Liver (tissue), 3 donors: Measurements from ENCODE around the gene PPM1N.

Experiments
- ATF3 ChIP-seq: IDR thresholded peaks from 2 replicates; pipeline ENCODE4 v1.6.1; 2016; ENCODE audit warnings: antibody characterized with exemption
- CTCF ChIP-seq: fragments of 150-350 bp; IDR thresholded peaks from 2 replicates; pipeline ENCODE4 v1.5.1; 2017; ENCODE audit warnings: improper control_type of control experiment, low read depth, low read length; ENCODE audit not compliant: missing input control
- FOXA1 ChIP-seq: IDR thresholded peaks from 2 replicates; pipeline ENCODE4 v1.6.1; 2016; ENCODE audit warnings: antibody characterized with exemption
- GABPA ChIP-seq, 2 donors: IDR thresholded peaks in 1 of 2; conservative IDR thresholded peaks in 1 of 2; 2 replicates each; pipeline ENCODE4 v1.6.1; 2016; ENCODE audit warnings: antibody characterized with exemption in 2 of 2, mild to moderate bottlenecking in 1 of 2, moderate library complexity in 1 of 2
- HNF4G ChIP-seq: IDR thresholded peaks from 2 replicates; pipeline ENCODE4 v1.6.1; 2016; ENCODE audit warnings: antibody characterized with exemption
- JUND ChIP-seq, 2 donors: IDR thresholded peaks; 2 replicates each; pipeline ENCODE4 v1.6.1; 2016; ENCODE audit warnings: antibody characterized with exemption in 2 of 2
- MAX ChIP-seq: IDR thresholded peaks from 2 replicates; pipeline ENCODE4 v1.6.1; 2016; ENCODE audit warnings: antibody characterized with exemption
- RAD21 ChIP-seq, 2 donors: IDR thresholded peaks; 2 replicates each; pipeline ENCODE4 v1.6.1; 2016; ENCODE audit warnings: antibody characterized with exemption in 2 of 2, mild to moderate bottlenecking in 2 of 2
- REST ChIP-seq: IDR thresholded peaks from 2 replicates; pipeline ENCODE4 v1.6.1; 2016; ENCODE audit warnings: antibody characterized with exemption, mild to moderate bottlenecking
- RXRA ChIP-seq, 2 donors: IDR thresholded peaks; 2 replicates each; pipeline ENCODE4 v1.6.1; 2017 to 2018; ENCODE audit warnings: antibody characterized with exemption in 2 of 2, mild to moderate bottlenecking in 1 of 2
- SP1 ChIP-seq: IDR thresholded peaks from 2 replicates; pipeline ENCODE4 v1.6.1; 2018; ENCODE audit warnings: antibody characterized with exemption, mild to moderate bottlenecking
- TAF1 ChIP-seq: conservative IDR thresholded peaks from 2 replicates; pipeline ENCODE4 v1.6.1; 2016; ENCODE audit warnings: antibody characterized with exemption, mild to moderate bottlenecking
- YY1 ChIP-seq: IDR thresholded peaks from 2 replicates; pipeline ENCODE4 v1.6.1; 2016; ENCODE audit warnings: antibody characterized with exemption, mild to moderate bottlenecking
- ZBTB33 ChIP-seq: IDR thresholded peaks from 2 replicates; pipeline ENCODE4 v1.6.1; 2016; ENCODE audit warnings: antibody characterized with exemption
- donor health status: healthy.
- donor health status: healthy.

- TF ChIP-seq ATF3, result no peak
- no peak for TF ChIP-seq JUND (IDR thresholded peaks at IDR 0.05)
- TF ChIP-seq CTCF, result no peak
- TF ChIP-seq SP1, result no peak
- TF ChIP-seq RAD21 (IDR thresholded peaks at IDR 0.05), result no peak
- TF ChIP-seq GABPA (IDR thresholded peaks at IDR 0.05 in 1 of 2, conservative IDR thresholded peaks at IDR 0.05 in 1 of 2), result no peak
- no peak for TF ChIP-seq HNF4G
- TF ChIP-seq YY1, result no peak
- no peak for TF ChIP-seq REST
- TF ChIP-seq ZBTB33, result no peak
- no peak for TF ChIP-seq TAF1
- TF ChIP-seq FOXA1, result no peak
- no peak for TF ChIP-seq RXRA (IDR thresholded peaks at IDR 0.05)
- no peak for TF ChIP-seq MAX
Observed at GRCh38 chr19:45467115-45467455, 31.2 kb upstream of the PPM1N start.
